HG03064 (cell line): ENCODE results near the gene GAB2.

Source experiments
- ATAC-seq: cut with Tn5 transposase; IDR thresholded peaks from one replicate; pipeline ENCODE4 v1.9.1; 2021; ENCODE audit warnings: low read depth; ENCODE audit not compliant: unreplicated experiment

The GAB2 gene

DNA sequence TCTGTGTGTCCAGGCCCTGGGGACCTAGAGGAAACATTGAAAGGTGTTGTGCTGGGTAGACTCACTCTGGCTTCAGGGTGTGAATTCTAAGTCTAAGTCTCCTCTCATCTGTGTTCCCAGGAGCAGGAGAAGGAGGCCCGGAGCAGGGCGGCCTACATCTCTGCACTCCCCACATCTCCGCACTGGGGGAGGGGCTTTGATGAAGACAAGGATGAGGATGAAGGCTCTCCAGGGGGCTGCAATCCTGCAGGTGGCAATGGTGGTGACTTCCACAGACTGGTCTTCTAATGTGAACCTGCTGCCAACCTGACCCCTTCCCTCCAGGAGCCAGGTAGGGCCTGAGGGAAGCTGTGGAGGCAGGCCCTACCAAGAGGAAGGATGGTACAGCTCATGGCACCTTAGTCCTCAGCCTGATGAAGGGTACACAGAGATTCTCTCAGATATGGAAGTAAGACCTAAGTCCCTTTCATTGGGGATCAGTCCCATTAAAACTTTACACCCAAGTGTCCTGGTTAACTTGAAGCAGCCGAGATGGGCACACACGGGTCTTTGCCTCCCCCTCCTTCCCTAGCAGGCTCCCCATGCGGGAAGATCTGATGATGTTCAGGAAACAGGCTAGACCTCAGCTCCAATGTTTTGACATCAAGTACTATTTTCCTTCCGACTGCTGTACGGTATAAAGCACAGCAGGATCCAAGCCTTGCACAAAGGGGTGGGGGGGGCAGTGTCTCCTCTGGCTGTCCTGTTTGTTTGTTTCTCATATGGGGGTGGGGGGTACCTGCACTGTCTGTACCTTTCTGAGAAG, 203.9 kb downstream of the GAB2 start:
- ATAC-seq: no peak

DNA sequence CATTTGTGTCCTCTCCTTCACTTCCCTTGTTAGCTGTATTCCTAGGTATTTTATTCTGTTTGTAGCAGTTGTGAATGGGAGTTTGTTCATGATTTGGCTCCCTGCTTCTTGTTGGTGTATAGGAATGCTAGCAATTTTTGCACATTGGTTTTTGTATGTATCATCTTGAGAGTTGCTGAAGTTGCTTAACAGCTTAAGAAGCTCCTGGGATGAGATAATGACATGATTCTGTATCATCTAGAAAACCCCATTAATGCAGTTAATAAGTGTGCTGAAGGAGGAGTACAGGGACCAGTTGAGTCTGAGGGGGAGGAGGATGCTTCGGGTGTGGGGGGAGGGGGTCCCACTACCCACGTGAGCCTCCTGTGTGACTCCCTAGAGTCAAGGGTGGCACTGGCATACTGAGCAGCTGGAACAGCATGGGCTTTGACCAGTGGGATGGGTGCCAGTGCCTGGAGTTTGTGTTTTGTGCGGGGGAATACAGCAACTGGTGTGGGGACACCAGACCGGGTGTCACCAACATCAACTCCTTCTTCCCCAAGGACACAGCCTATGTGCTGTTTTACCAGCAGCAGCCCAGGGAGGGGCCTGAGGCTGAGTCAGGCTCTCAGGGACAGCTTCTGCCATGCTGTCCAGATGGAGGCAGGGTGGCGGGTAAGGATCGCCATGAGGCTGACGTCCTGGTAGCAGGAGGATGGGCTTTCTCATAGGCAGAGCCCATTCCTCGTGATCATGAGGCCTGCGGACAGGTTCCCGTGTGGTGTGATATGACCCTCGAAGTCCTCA, 204.8 kb downstream of the GAB2 start:
- no peak for ATAC-seq

DNA sequence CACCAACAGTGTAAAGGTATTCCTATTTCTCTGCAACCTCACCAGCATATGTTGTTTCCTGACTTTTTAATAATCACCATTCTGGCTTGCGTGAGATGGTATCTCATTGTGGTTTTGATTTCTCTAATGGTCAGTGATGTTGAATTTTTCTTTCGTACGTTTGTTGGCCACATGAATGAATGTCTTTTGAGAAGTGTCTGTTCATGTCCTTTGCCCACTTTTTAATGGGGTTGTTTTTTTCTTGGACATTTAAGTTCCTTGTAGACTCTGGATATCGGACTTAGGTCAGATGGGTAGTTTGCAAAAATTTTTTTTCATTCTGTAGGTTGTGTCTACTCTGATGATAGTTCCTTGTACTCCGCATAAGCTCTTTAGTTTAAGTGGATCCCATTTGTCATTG, 206.1 kb downstream of the GAB2 start:
- no peak for ATAC-seq

DNA sequence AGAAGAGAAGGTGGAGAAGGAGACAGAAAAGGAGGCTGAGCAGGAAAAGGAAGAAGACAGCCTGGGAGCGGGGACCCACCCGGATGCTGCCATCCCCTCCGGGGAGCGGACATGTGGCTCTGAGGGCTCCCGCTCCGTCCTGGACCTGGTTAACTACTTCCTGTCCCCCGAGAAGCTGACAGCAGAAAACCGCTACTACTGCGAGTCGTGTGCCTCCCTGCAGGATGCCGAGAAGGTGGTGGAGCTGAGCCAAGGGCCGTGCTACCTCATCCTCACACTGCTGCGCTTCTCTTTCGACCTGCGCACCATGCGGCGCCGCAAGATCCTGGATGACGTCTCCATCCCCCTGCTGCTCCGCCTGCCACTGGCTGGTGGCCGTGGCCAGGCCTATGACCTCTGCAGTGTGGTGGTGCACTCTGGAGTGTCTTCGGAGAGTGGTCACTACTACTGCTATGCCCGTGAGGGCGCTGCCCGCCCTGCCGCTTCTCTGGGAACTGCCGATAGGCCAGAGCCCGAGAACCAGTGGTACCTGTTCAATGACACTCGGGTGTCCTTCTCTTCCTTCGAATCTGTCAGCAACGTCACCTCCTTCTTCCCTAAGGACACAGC, 207.5 kb downstream of the GAB2 start:
- no peak for ATAC-seq

DNA sequence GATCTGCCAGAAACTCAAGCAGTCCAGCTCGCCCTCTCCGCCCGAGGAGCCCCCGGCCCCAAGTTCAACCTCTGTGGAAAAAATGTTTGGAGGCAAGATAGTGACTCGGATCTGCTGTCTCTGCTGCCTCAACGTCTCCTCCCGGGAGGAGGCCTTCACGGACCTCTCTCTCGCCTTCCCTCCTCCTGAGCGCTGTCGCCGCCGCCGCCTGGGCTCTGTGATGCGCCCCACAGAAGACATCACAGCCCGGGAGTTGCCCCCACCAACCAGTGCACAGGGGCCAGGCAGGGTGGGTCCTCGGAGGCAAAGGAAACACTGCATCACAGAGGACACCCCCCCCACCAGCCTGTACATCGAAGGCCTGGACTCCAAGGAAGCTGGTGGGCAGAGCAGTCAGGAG, 208.1 kb downstream of the GAB2 start:
- no peak for ATAC-seq

DNA sequence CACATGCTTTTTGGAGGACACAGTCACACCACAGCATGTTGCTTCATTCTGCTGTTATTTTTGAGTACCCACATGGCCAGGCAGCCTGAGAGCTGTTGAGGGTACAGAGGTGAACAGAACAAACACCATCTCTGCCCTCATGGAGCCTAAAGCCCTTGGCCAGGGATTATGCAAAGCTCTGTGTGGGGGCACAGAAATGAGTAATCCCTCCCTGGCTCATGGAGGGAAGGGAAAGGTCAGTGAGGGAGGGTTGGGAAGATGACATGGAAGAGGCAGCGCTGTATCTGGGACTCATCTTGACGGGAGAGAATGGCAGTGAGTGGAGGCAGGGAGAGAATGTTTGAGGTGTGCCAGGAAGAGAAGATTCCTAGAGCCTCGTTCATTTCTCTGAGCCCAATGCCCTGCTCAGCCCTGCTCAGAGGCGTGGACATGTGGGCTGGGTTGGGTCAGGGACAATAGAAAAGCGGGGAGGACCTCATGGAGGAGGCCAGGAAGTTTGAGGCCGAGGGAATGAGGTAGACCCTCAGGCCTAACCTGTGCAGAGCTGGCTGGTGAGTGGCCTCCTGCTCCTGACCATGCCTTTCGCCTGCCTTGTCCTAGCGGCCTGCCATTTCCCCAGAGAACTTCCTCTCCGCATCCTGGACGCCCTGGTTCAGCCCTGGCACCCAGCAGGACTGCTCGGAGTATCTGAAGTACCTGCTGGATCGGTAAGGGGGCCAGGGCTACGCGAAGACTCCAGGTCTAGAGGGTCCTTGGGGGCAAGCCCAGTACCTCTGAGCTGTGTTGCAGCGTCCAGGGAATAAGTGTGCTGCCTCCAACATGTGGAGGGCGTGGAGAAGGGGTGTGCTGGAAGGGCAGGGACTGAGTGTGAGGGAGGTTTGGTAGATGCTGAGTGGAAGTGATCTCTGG, 209.1 kb downstream of the GAB2 start:
- no peak for ATAC-seq

DNA sequence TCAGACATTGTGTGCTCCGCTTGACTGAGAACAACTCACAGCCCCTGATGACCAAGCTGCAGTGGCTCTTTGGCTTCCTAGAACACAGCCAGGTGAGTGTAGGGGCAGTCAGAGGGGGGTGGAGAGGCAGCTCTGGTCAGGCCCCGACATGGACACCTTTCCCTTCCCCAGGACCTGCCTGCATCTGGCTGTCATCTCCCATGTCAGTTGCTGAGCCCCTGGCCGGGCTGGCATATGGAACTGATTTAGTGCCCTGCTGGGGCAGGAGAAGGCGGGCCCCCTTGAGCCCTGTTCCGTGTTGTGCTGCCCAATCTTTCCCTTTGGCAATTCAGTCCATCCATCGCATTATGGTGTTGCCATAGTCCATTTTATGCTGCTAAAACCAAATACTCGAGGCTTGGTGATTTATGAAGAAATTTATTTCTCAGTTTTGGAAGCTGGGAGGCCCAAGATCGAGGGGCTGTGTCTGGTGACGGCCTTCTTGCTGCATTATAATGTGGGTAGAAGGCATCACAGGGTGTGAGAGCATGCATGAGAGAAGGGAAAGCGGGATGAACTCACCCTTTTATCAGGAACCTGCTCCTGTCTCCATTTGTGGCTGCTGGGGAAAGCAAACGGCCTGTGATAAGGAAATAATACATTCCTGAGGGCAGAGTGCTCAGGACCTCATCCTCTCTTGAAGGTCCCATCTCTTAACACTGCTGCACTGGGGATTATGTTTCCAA, 209.9 kb downstream of the GAB2 start:
- ATAC-seq: no peak

DNA sequence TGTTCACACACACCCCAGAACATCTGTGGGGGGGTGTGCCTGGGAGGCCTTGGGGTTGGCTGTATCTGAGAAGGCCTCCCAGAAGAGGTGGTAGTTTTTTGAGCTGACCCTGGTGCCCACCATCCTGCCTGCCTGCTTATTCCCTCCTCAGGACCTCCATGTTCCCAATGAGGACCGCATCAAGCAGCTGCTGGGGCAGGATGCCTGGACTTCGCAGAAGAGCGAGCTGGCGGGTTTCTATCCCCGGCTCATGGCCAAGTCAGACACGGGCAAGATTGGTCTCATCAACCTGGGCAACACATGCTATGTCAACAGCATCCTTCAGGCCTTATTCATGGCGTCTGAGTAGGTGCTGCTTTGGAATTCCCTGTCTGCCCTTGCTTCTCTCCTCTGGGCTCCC, 211.9 kb downstream of the GAB2 start:
- ATAC-seq: no peak

DNA sequence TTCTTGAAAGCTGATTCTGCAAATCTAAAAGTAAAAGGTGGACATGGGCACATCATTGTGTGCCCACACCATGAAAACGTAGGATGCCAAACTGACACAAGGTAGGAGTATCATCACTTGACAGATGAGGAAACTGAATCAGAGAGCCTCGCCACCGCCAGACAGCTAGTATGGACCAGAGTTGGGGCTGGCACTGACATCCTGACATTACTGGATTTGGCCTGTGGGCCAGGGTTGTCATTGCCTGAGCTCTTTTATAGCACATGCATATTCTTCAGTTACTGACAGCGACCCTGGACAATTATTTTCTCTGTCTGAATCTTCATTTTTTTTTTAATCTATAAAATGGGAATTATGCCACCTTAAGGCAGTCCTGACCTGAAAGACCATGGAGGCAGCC, 212.4 kb downstream of the GAB2 start:
- ATAC-seq: no peak

DNA sequence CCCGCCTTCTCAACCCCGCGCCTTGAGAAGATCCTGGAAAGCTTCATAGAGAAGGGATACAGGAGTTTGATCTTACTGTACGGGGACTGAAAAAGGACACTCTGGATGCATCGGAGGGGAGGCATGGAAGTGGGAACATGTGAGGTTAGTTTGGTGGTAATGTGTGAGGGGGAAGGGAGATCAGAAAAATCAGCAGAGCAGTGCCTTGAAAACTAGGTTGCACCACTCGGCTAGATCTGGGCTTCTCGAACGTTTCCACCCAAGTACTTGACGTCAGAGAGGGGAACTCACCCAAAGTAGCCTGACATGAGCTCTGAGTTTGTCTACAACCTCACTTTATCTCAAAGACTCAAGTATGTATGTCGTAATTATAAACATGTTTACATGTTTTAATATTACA, 214.4 kb downstream of the GAB2 start:
- no peak for ATAC-seq

DNA sequence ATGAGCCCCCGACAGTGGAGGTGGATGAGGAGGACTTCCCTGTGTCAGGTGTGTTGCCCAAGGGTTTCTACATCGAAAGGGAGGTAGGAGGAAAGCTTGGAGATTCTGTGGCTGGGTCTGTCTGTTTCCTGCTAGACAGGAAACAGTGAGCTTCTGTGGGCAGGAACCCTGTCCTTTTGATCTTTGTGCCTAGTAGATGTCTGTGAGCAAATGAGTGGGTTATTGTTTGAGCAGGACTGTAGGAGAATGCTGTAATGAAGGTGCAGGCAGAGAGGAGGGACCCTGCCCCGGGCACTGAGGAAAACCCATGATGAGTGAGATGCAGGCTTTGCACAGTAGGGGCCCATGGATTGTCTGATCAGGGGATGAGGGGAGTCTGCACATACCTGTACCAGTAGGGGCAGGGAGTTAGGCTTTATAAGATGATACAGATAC, 214.9 kb downstream of the GAB2 start:
- ATAC-seq: no peak

DNA sequence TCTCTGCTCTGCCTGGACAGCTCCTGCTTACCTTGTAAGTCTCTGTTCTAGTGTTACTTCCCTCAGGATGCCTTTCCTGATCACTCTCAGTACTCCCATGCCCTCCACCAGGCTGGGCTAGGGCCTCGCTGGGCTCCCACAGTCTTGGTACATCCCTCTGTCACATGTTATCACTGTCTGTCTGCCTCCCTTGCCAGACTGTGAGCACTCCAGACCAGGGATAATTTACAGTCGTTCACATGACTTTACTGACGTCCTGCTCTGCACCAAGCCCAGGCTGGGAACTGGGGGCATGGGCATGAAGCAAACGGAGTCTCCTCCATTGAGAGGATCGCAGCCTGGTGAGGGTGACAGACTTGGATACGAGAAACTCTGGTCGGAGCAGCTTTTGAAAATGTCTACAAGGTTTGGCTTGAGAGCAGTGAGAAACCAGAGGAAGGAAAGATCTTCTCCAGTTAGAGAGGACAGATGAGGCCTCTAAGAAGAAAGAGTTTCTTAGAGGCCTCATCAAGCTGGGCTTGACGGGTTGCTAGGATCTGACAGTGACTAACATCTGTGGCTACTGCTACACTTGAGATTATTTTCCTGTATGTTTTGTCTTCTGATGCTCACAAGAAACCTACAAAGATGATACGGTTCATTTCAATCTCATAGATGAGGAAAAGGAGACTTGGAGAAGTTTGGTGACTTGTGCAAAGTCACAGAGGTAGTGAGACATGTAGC, 216.4 kb downstream of the GAB2 start:
- no peak for ATAC-seq

DNA sequence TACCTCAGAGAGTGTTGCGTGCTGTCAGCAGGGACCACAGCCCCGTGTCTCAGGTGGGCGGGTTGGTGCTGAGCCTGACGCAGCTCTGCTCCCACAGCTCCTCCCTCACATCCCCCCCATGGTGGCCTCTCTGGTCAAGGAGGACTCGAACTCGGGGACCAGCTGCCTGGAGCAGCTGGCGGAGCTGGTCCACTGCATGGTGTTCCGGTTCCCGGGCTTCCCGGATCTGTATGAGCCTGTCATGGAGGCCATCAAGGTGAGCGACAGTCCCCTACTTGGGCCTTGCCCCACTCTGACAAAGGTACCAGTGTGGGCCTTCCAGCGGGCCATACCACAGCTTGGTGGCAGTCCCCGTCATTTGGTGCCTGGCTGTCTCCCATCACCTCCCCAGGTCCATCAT, 217.1 kb downstream of the GAB2 start:
- ATAC-seq: no peak

DNA sequence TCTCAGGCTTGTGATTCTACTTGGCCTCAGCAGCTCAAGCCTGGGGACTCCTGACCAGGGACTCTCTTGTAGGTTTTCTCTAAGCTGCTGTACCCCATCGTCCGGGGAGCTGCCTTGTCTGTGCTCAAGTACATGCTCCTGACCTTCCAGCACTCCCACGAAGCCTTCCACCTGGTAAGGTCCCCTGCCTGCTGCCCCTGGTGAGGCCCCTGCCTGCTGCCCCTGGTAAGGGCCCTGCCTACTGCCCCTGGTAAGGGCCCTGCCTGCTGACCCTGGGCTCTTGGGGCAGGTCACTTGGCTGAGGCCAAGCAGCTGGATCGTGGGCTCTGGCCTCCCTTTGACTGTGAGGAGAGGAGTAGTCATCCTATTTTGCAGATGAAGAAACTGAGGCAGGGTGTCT, 217.6 kb downstream of the GAB2 start:
- no peak for ATAC-seq

DNA sequence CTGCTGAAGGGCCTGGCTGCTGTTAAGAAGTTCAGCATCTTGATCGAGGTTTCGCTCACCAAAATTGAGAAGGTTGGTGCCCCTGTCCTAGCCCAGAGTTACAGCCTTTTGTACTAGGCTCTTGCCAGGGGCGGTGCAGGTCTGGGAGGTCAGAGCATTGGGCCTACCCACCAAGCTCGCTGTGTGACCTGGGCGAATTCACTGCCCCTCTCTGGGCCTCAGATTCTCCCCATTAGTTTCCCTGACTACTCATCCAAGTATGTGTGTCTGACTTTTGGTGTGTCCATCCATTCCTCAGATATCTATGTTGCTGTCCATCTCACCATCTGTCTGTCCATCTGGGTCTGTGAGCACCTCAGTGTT, 218.0 kb downstream of the GAB2 start:
- no peak for ATAC-seq

DNA sequence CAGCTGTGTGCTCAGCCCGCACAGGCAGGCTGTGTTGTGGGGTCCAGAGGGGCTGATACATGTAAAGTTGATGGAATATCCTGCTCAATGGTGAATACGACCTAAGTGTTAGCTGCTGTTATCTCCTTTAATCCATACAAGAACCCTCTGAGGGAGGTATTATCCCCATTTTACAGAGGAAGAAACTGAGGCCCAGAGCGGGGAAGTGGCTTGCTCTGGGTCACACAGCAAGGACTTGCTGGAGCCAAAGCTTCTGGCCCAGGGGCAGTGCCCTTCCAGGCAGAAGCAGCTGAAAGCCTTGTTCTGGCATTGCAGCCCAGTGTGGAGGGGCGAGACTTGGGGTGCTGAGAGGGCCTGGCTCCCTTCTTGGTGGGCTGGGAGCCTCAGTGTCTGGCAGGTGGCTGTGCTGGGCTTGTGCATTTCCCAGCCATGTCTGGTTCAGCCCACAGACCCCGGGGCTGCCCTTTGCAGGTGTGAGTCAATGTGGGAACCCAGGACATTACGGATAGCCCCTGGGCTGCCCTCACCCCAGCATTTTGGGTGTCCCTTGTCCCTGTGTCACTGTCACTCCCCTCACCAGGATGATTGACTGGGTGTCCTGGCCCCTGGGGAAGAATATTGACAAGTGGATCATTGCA, 218.5 kb downstream of the GAB2 start:
- no peak for ATAC-seq

DNA sequence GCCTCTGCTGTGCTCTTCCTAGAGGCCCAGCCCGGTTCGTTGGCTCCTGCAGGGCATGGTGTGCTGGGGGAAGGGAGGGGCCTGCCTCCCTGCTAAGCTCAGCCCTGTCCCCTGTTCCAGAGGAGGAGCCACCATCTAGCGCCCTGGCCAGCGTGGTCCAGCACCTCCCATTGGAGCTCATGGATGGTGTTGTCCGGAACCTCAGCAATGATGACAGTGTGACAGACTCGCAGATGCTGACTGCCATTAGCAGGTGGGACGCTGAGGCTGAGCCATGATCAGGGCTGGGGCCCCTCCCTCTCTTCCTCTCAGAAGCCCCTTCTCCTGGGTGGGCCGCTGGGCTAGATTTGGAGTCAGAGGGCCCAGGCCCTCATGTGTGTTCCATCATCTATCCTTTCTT, 219.8 kb downstream of the GAB2 start:
- ATAC-seq: no peak

DNA sequence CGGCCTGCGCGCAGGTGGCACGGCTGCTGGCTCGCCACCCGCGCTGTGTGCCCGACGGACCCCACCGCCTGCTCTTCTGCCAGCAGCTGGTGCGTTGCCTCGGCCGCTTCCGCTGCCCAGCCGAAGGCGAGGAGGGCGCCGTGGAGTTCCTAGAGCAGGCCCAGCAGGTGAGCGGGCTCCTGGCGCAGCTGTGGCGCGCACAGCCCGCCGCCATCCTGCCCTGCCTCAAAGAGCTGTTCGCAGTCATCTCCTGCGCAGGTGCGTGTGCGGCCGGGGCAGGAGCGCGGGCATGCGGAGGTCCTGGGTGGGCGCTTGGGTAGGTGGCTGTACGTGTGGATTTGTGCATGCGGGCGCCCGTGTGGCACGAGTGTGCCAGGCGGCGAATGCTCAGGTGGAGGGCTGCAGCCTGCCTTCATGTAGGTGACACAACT, 220.9 kb downstream of the GAB2 start:
- no peak for ATAC-seq
